ENCODE measurements around the gene ANKRD52.
"Not testable (repeated sequence)": the region's sequence is repeated elsewhere in the genome, so short reads cannot be mapped to it uniquely, and the experiment has no call there.

ANKRD52 gene

GRCh38 chr12:56272468-56272867 is 14.3 kb upstream of the ANKRD52 start:
- not testable (repeated sequence) for DNase-seq (ENCODE audit: low read depth)

GRCh38 chr12:56271031-56271430 is 12.8 kb upstream of the ANKRD52 start:
- peak; percentile 50 for DNase-seq (ENCODE audit: low read depth)

- no peak for DNase-seq (ENCODE audit: low read depth)
These were observed 9.4 kb upstream of the ANKRD52 start for GRCh38 chr12:56267443-56268071.

- peak; percentile 89 for DNase-seq (ENCODE audit: low read depth)
These were observed 8.7 kb upstream of the ANKRD52 start, which contains the start of gene COQ10A for GRCh38 chr12:56266693-56267442. TSS of gene COQ10A (plus strand) at chr12:56266942. CDS start at chr12:56267119, 177 bp downstream.

GRCh38 chr12:56266068-56266692 is 8.0 kb upstream of the ANKRD52 start:
- not testable (repeated sequence) for DNase-seq (ENCODE audit: low read depth)

- not testable (repeated sequence) for DNase-seq (ENCODE audit: low read depth)
These were observed 4.8 kb upstream of the ANKRD52 start for GRCh38 chr12:56262955-56263354.

GRCh38 chr12:56261503-56262232 is 3.5 kb upstream of the ANKRD52 start:
- DNase-seq (ENCODE audit: low read depth): peak; percentile 94

- DNase-seq (ENCODE audit: low read depth): no peak
These were observed 2.7 kb upstream of the ANKRD52 start for GRCh38 chr12:56260921-56261320.

GRCh38 chr12:56260380-56260779 is 2.2 kb upstream of the ANKRD52 start:
- DNase-seq (ENCODE audit: low read depth): no peak

- no peak for DNase-seq (ENCODE audit: low read depth)
These were observed 618 bp upstream of the ANKRD52 start for GRCh38 chr12:56258820-56259183.

- peak; percentile 50 for DNase-seq (ENCODE audit: low read depth)
These were observed 605 bp downstream of the ANKRD52 start for GRCh38 chr12:56257491-56258067.

GRCh38 chr12:56257071-56257470 is 1.1 kb downstream of the ANKRD52 start:
- no peak for DNase-seq (ENCODE audit: low read depth)

- DNase-seq (ENCODE audit: low read depth): peak; percentile 67
These were observed 1.7 kb downstream of the ANKRD52 start for GRCh38 chr12:56256326-56256960.

GRCh38 chr12:56255671-56256070 is 2.5 kb downstream of the ANKRD52 start:
- DNase-seq (ENCODE audit: low read depth): no peak

GRCh38 chr12:56253091-56253490 is 5.1 kb downstream of the ANKRD52 start:
- no peak for DNase-seq (ENCODE audit: low read depth)

GRCh38 chr12:56252649-56253048 is 5.5 kb downstream of the ANKRD52 start:
- DNase-seq (ENCODE audit: low read depth): no peak

GRCh38 chr12:56248711-56249110 is 9.5 kb downstream of the ANKRD52 start:
- no peak for DNase-seq (ENCODE audit: low read depth)

GRCh38 chr12:56247923-56248322 is 10.3 kb downstream of the ANKRD52 start:
- DNase-seq (ENCODE audit: low read depth): no peak

GRCh38 chr12:56244494-56244893 is 13.7 kb downstream of the ANKRD52 start:
- no peak for DNase-seq (ENCODE audit: low read depth)

- no peak for DNase-seq (ENCODE audit: low read depth)
These were observed 14.4 kb downstream of the ANKRD52 start for GRCh38 chr12:56243731-56244181.

- no peak for DNase-seq (ENCODE audit: low read depth)
These were observed 15.2 kb downstream of the ANKRD52 start for GRCh38 chr12:56242986-56243385.

Measured in EH (cell line).